Neuronal stem cell (in vitro differentiated cells): ENCODE results near the gene IRS1.
A peak's percentile ranks its signal among the peaks of the same experiment; 100 is the strongest.

Source experiments
- DNase-seq: peaks from one replicate; pipeline ENCODE4 v3.0.0-alpha.2; 2013; ENCODE audit warnings: low spot score
- H2AFZ ChIP-seq: one replicate; pipeline ENCODE4 v1.6.1; 2013; ENCODE audit warnings: mild to moderate bottlenecking, low read length, inconsistent platforms
- H2AK5ac ChIP-seq: 2 replicates; pipeline ENCODE4 v1.6.1; 2013; ENCODE audit warnings: low read depth, mild to moderate bottlenecking, inconsistent platforms, low read length, moderate library complexity, mixed read lengths
- H2BK120ac ChIP-seq: 2 replicates; pipeline ENCODE4 v1.6.1; 2013; ENCODE audit warnings: low read depth, mild to moderate bottlenecking, inconsistent platforms, low read length, moderate library complexity, mixed read lengths
- H2BK12ac ChIP-seq: one replicate; pipeline ENCODE4 v1.6.1; 2013; ENCODE audit warnings: low read length, inconsistent platforms
- H2BK15ac ChIP-seq: 2 replicates; pipeline ENCODE4 v1.6.1; 2013; ENCODE audit warnings: mild to moderate bottlenecking, low read length, inconsistent platforms, mixed read lengths
- H2BK5ac ChIP-seq: one replicate; pipeline ENCODE4 v1.6.1; 2013; ENCODE audit warnings: inconsistent platforms, mild to moderate bottlenecking, low read length, moderate library complexity
- H3K14ac ChIP-seq: one replicate; pipeline ENCODE4 v1.6.1; 2013; ENCODE audit warnings: low read length, inconsistent platforms
- H3K18ac ChIP-seq: 2 replicates; pipeline ENCODE4 v1.6.1; 2013; ENCODE audit warnings: low read length, inconsistent platforms
- H3K23ac ChIP-seq: 2 replicates; pipeline ENCODE4 v1.6.1; 2013; ENCODE audit warnings: low read depth, mild to moderate bottlenecking, mixed read lengths, low read length, inconsistent platforms; ENCODE audit not compliant: poor library complexity
- H3K27ac ChIP-seq: replicated peaks from 3 replicates; pipeline ENCODE4 v1.5.1; 2013; ENCODE audit warnings: low read length, inconsistent platforms
- H3K27me3 ChIP-seq, 3 experiments: 2 replicates each; pipeline ENCODE4 v1.6.1; 2013; ENCODE audit warnings: low read length in 3 of 3, mild to moderate bottlenecking in 2 of 3, inconsistent platforms in 1 of 3, low read depth in 1 of 3, mixed read lengths in 1 of 3, moderate library complexity in 1 of 3; ENCODE audit not compliant: control insufficient read depth in 3 of 3, insufficient read depth in 3 of 3
- H3K36me3 ChIP-seq, 2 donors: replicated peaks in 1 of 2; 2 replicates each; pipeline ENCODE4 v1.6.1; 2013; ENCODE audit warnings: low read length in 2 of 2; ENCODE audit not compliant: control insufficient read depth in 2 of 2, insufficient read depth in 2 of 2
- H3K4ac ChIP-seq: 2 replicates; pipeline ENCODE4 v1.6.1; 2013; ENCODE audit warnings: inconsistent platforms, mild to moderate bottlenecking, low read length, moderate library complexity
- H3K4me1 ChIP-seq, 2 donors: 1 replicate in 1 of 2; 2 replicates in 1 of 2; pipeline ENCODE4 v1.6.1; 2013; ENCODE audit warnings: low read length in 2 of 2, low read depth in 1 of 2; ENCODE audit not compliant: control insufficient read depth in 2 of 2, insufficient read depth in 1 of 2
- H3K4me2 ChIP-seq: one replicate; pipeline ENCODE4 v1.6.1; 2013; ENCODE audit warnings: mild to moderate bottlenecking, low read length, inconsistent platforms; ENCODE audit not compliant: insufficient read depth, poor library complexity, severe bottlenecking
- H3K4me3 ChIP-seq, 2 donors: 2 replicates each; pipeline ENCODE4 v1.5.1; 2013; ENCODE audit warnings: low read length in 2 of 2, mild to moderate bottlenecking in 2 of 2, inconsistent platforms in 1 of 2, moderate library complexity in 1 of 2
- H3K79me1 ChIP-seq: one replicate; pipeline ENCODE4 v1.6.1; 2013; ENCODE audit warnings: low read depth, mild to moderate bottlenecking, inconsistent platforms, low read length, moderate library complexity
- H3K9ac ChIP-seq: one replicate; pipeline ENCODE4 v1.6.1; 2013; ENCODE audit warnings: mild to moderate bottlenecking, low read depth, low read length, inconsistent platforms; ENCODE audit not compliant: poor library complexity
- H3K9me3 ChIP-seq, 2 donors: replicated peaks in 1 of 2; 2 replicates each; pipeline versions ENCODE3 to v1.6.1; 2013; ENCODE audit warnings: low read length in 2 of 2, mild to moderate bottlenecking in 2 of 2, inconsistent platforms in 1 of 2, low read depth in 1 of 2, mixed read lengths in 1 of 2, moderate library complexity in 1 of 2; ENCODE audit not compliant: control insufficient read depth in 2 of 2, insufficient read depth in 1 of 2
- H4K8ac ChIP-seq: one replicate; pipeline ENCODE4 v1.6.1; 2013; ENCODE audit warnings: low read depth, mild to moderate bottlenecking, inconsistent platforms, low read length, moderate library complexity
- H4K91ac ChIP-seq: one replicate; pipeline ENCODE4 v1.6.1; 2013; ENCODE audit warnings: low read length, low read depth, mild to moderate bottlenecking, inconsistent platforms; ENCODE audit not compliant: poor library complexity
- WGBS, 2 donors: extraction: QIAGEN DNeasy Blood & Tissue Kit; methylation state at CpG; one replicate each; pipeline ENCODE4 v1.1.7; 2013; ENCODE audit warnings: missing lambda C conversion rate in 2 of 2, mixed read lengths in 1 of 2; ENCODE audit not compliant: insufficient read length in 2 of 2, insufficient replicate concordance in 1 of 2; ENCODE audit errors: extremely low coverage in 2 of 2; 5-methylcytosine and 5-hydroxymethylcytosine counted together

The IRS1 gene

DNA sequence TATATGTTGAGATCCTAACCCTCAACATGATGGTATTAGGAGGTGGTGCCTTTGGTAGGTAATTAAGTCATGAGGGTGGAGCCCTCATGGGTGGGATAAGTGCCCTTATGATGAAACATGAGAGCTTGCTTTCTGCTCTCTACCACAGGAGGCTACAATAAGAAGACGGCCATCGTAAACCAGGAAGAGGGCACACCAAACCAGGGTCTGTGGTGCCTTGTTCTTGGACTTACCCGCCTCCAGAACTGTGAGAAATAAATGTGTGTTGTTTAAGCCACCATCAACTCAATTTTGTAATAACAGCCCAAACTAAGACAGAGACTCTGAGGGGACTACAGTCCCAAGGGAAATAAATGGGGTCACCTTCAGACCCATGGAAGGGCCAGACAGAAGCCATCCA is 52.3 kb downstream of the IRS1 start:
- no peak overlapping the region for H2BK120ac ChIP-seq
- no peak overlapping the region for H3K27ac ChIP-seq
- no peak overlapping the region for H2BK15ac ChIP-seq
- peaks cover 3% of the 10 kb centered on the region for H3K79me1 ChIP-seq
- H2BK5ac ChIP-seq = no peak overlapping the region
- no peak overlapping the region for H3K4ac ChIP-seq
- no peak overlapping the region for H4K91ac ChIP-seq
- peaks cover 6 to 19% of the 10 kb centered on the region in 2 donors for H3K4me1 ChIP-seq
- no peaks in the 10 kb centered on the region for H3K27me3 ChIP-seq
- no peak overlapping the region for H3K14ac ChIP-seq
- no peak for DNase-seq
- H3K4me2 ChIP-seq = no peak overlapping the region
- H3K9ac ChIP-seq = no peak overlapping the region
- no CpG with 5 or more reads among the region's 3 CpGs for WGBS, 2 donors
- H4K8ac ChIP-seq = no peak overlapping the region
- peaks cover 6 to 57% of the 10 kb centered on the region in 2 donors for H3K9me3 ChIP-seq
- H3K36me3 ChIP-seq = peaks cover 6 to 32% of the 10 kb centered on the region in 2 donors
- no peak overlapping the region for H2BK12ac ChIP-seq
- H2AK5ac ChIP-seq = no peak overlapping the region
- H3K18ac ChIP-seq = no peak overlapping the region
- no peak overlapping the region for H3K4me3 ChIP-seq
- H3K23ac ChIP-seq = no peak overlapping the region
- H2AFZ ChIP-seq = no peak overlapping the region

- Histone ChIP-seq H2AK5ac (no peak overlapping the region), H2BK12ac (no peak overlapping the region), H2BK120ac (no peak overlapping the region), H3K23ac (no peak overlapping the region), H3K9me3 (peaks cover 6 to 51% of the 10 kb centered on the region in 2 donors), H4K8ac (no peak overlapping the region), H3K18ac (no peak overlapping the region), H3K4me3 (no peak overlapping the region), H2AFZ (no peak overlapping the region), H3K79me1 (peaks cover 3% of the 10 kb centered on the region), H3K27ac (no peak overlapping the region), H2BK15ac (no peak overlapping the region), H4K91ac (no peak overlapping the region), H3K36me3 (peaks cover 6 to 32% of the 10 kb centered on the region in 2 donors), H3K4me2 (no peak overlapping the region), H3K9ac (no peak overlapping the region), H2BK5ac (no peak overlapping the region), H3K4ac (no peak overlapping the region), H3K4me1 (peaks cover 13 to 29% of the 10 kb centered on the region in 2 donors), H3K14ac (no peak overlapping the region), H3K27me3 (no peaks in the 10 kb centered on the region)
- no peak for DNase-seq
- no CpG with 5 or more reads among the region's 1 CpG for WGBS, 2 donors
Measured at GRCh38 chr2:226746196-226746800, 53.3 kb downstream of the IRS1 start.

DNA sequence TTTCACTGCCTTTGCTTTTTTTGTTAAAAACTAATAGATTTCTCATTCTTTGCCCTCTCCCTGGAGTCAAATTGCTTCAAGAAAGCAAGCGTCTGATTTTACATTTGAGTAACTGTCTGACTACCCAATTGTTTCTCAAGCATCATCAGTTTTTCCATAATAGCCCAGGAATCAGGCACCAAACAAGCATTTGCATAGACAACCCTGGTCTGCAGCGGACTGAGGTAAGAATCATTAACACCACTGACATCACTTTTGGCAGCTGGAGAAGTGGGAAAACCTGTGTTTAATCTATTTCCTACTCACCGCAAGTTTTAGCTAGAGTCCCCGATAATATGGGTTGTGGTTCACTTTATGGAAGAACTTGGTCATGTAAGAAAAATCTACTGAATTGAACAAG is 55.7 kb downstream of the IRS1 start:
- Histone ChIP-seq H2AFZ (no peak overlapping the region), H4K91ac (no peak overlapping the region), H3K4me1 (peaks cover 16 to 51% of the 10 kb centered on the region in 2 donors), H2BK15ac (no peak overlapping the region), H3K4ac (no peak overlapping the region), H3K36me3 (peaks cover 6 to 22% of the 10 kb centered on the region in 2 donors), H3K79me1 (peaks cover 3% of the 10 kb centered on the region), H2BK5ac (no peak overlapping the region), H3K14ac (no peak overlapping the region), H2BK120ac (no peak overlapping the region), H3K27ac (no peak overlapping the region), H4K8ac (no peak overlapping the region), H2AK5ac (no peak overlapping the region), H3K9ac (no peak overlapping the region), H3K23ac (no peak overlapping the region), H3K4me3 (no peak overlapping the region), H3K27me3 (no peaks in the 10 kb centered on the region), H3K18ac (no peak overlapping the region), H3K9me3 (peaks cover 6 to 36% of the 10 kb centered on the region in 2 donors), H3K4me2 (no peak overlapping the region), H2BK12ac (no peak overlapping the region)
- no peak for DNase-seq
- WGBS, 2 donors = no CpG with 5 or more reads among the region's 4 CpGs

DNA sequence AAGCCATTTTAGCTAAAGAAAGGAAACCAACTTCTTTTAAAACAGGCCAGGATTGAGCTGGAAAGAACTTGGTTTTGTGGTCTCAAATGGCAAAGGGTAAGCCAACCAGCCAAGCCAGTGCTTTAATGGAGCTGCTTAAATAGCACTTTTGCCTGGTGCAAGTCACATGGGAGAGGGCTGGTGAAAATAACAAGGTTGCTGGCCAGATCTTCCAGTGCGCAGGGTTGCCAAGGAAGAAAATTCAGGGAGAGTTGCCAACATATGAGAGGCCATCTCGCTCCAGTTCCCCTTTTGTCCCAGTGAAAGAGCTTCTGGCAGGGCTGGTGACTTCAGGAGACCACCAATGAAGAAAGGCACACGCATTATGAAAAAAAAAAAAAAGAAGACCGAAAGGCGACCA is 57.3 kb downstream of the IRS1 start:
- H2BK12ac ChIP-seq = no peak overlapping the region
- H2AFZ ChIP-seq = peak overlapping the region; percentile 8
- H4K8ac ChIP-seq = no peak overlapping the region
- peaks cover 3 to 10% of the 10 kb centered on the region in 2 donors for H3K36me3 ChIP-seq
- H2BK120ac ChIP-seq = no peak overlapping the region
- DNase-seq = no peak
- H3K27ac ChIP-seq = peak overlapping the region; percentile 46
- peaks cover 2 to 23% of the 10 kb centered on the region in 2 donors for H3K9me3 ChIP-seq
- peaks cover 3% of the 10 kb centered on the region for H3K79me1 ChIP-seq
- H3K4me3 ChIP-seq = no peak overlapping the region
- H3K23ac ChIP-seq = no peak overlapping the region
- no peaks in the 10 kb centered on the region for H3K27me3 ChIP-seq
- H2BK15ac ChIP-seq = no peak overlapping the region
- peak overlapping the region; percentile 22 for H3K18ac ChIP-seq
- no peak overlapping the region for H2BK5ac ChIP-seq
- H3K14ac ChIP-seq = no peak overlapping the region
- no peak overlapping the region for H2AK5ac ChIP-seq
- no peak overlapping the region for H3K4me2 ChIP-seq
- H4K91ac ChIP-seq = no peak overlapping the region
- WGBS, 2 donors = no CpG with 5 or more reads among the region's 5 CpGs
- H3K4ac ChIP-seq = no peak overlapping the region
- peaks cover 24 to 63% of the 10 kb centered on the region in 2 donors for H3K4me1 ChIP-seq
- no peak overlapping the region for H3K9ac ChIP-seq
